Heart right ventricle (tissue), 16 donors: ENCODE measurements around the gene IQGAP2. TPM values are rescaled to one million over a fixed set of nuclear protein-coding genes. Genes with fewer than 3 reads are reported as not detected.

Experiments
- ATAC-seq, 8 donors: fragments of 200-7000 bp; cut with Tn5 transposase; one replicate each; pipeline ENCODE4 v1.9.1; 2020; ENCODE audit warnings: mild to moderate bottlenecking in 8 of 8, moderate library complexity in 8 of 8, moderate number of reproducible peaks in 1 of 8
- DNase-seq, 2 donors: peaks; one replicate each; pipeline ENCODE4 v3.0.0-alpha.2; 2020
- H3K27ac ChIP-seq, 10 donors: fragments of 200-600 bp; sonication (generic) in 2 of 10; one replicate each; pipeline versions ENCODE4 v1.5.0 to v1.8.0; 2020 to 2022; ENCODE audit warnings: mild to moderate bottlenecking in 3 of 10
- H3K27me3 ChIP-seq, 7 donors: fragments of 200-600 bp; one replicate each; pipeline ENCODE4 v1.8.0; 2021 to 2022; ENCODE audit warnings: mild to moderate bottlenecking in 2 of 7
- H3K36me3 ChIP-seq, 9 donors: fragments of 200-600 bp; sonication (generic) in 1 of 9; one replicate each; pipeline versions ENCODE4 v1.5.0 to v1.8.0; 2020 to 2022; ENCODE audit warnings: mild to moderate bottlenecking in 2 of 9
- H3K4me1 ChIP-seq, 9 donors: fragments of 200-600 bp; sonication (generic) in 1 of 9; one replicate each; pipeline versions ENCODE4 v1.5.0 to v1.8.0; 2020 to 2022; ENCODE audit warnings: mild to moderate bottlenecking in 4 of 9
- H3K4me3 ChIP-seq, 10 donors: fragments of 200-600 bp; sonication (generic) in 2 of 10; one replicate each; pipeline versions ENCODE4 v1.5.0 to v1.8.0; 2020 to 2022; ENCODE audit warnings: mild to moderate bottlenecking in 7 of 10, moderate library complexity in 2 of 10
- H3K9me3 ChIP-seq, 11 donors: fragments of 200-600 bp in 10 of 11; sonication (generic) in 2 of 11; one replicate each; pipeline versions ENCODE4 v1.5.0 to v1.8.0; 2013 to 2022; ENCODE audit warnings: mild to moderate bottlenecking in 2 of 11, control low read depth in 1 of 11, moderate library complexity in 1 of 11
- WGBS, 2 donors: extraction: QIAGEN DNeasy Blood & Tissue Kit; methylation state at CpG; one replicate each; pipeline ENCODE4 v1.1.7; 2013; ENCODE audit warnings: inconsistent platforms in 1 of 2; 5-methylcytosine and 5-hydroxymethylcytosine counted together
- intact Hi-C, 10 donors: fragments of 100-400 bp; cut with DNase I; formaldehyde crosslinking; loops; one replicate each; pipeline versions ENCODE4 v1.11.1 to v1.14.2; 2022
- polyA plus RNA-seq, 2 donors: library from polyadenylated mRNA; stranded (reverse); fragments of 200-250 nt; gene quantifications; one replicate each; pipeline ENCODE4 v1.2.3, GENCODE V29; 2013
- total RNA-seq, 10 donors: library from RNA; stranded (reverse); fragmentation: NEBNext Ultra II Directional in 3 of 10; extraction: Animal tissue kit (Norgen Biotek cat#: 25700) in 3 of 10; gene quantifications; one replicate each; pipeline versions ENCODE4 v1.2.1 to v1.2.4, GENCODE V29; 2021 to 2023
- TF ChIP-seq, protein P1 (sequence below), 9 donors: fragments of 200-600 bp; sonication (generic) in 2 of 9; IDR thresholded peaks; one replicate each; pipeline versions ENCODE4 v1.5.0 to v1.8.0; 2021 to 2022; ENCODE audit warnings: antibody characterized with exemption in 9 of 9, mild to moderate bottlenecking in 5 of 9, moderate library complexity in 1 of 9
- donor health status: Arrhythmogenic right ventricular cardiomyopathy.
- donor health status: ischemic (EF 13 %, LVEDD 7.1; RV severe dilation, severe dysfunction).
- donor health status: healthy with polysubstance abuse.
- donor health status: DM: no; HTN: yes; CAD: no.
- donor health status: DM: no; HTN: no; CAD: no.
- donor health status: ischemic (EF 25% LVEDD 6.9; RV normal size, moderate dysfunction).
- donor health status: ischemic (EF 25% LVEDD 5.7; RV mildly dilated, moderate dysfunction).
- donor health status: healthy.
- donor health status: DM: yes; HTN: yes; CAD: no.
- donor health status: Ischemic cardiomyopathy.
- donor health status: ischemic (EF 35%, LVEDD 5.7; RV mildly dilated, moderate dysfunction).
- donor health status: nonischemic (EF 11% LVEDD 7.7; RV severe dilation, severe dysfunction).
- donor health status: DM: yes; HTN: yes; CAD: no.
- donor health status: PGD.
- donor health status: ischemic (EF 29% LVEDD 5.4; RV normal size, mild dysfunction).
- donor health status: nonischemic (EF 23%, LVEDD 6.1; RV moderate dilation, normal function).

The IQGAP2 gene
- total and polyA plus RNA-seq, 12 donors = 2.5 to 22.3 (median 5.0) TPM

DNA sequence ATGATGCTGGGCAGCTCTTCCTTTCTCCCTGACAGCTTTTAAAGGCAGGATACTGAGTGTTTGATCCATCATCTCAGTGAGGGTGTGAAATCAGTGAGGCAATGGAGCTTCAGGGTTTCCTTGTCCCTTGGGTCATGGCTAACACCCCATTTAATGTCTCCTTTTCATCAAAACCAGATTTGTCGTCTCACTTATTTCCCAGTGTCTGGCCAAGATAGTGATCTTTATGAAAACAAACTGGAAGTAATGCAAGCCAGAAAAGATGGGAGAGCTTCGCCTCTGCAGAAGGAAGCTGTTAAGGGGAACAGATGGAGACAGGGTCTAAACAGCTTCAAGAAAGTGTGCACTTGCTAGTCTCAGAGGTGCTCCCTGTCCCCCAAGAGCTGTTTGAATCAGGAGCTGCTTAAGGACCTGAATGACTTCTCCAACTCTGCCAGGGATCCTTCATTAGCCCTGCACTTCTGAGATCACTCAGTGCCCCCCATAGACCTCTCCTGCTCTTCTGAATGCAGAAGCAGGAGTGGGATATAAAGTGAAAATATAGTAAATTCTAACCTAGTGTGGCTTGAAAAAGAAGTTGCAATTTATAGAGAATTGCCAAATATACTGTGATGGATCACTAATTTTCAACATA, 124.0 kb downstream of the IQGAP2 start:
- Histone ChIP-seq H3K27me3 (no peaks in the 10 kb centered on the region), H3K9me3 (no peaks in the 10 kb centered on the region), H3K4me3 (no peak overlapping the region), H3K4me1 (peaks cover 0 to 3% (median 0%) of the 10 kb centered on the region in 9 donors), H3K36me3 (no peaks in the 10 kb centered on the region), H3K27ac (no peak overlapping the region)
- TF ChIP-seq, protein P1, sequence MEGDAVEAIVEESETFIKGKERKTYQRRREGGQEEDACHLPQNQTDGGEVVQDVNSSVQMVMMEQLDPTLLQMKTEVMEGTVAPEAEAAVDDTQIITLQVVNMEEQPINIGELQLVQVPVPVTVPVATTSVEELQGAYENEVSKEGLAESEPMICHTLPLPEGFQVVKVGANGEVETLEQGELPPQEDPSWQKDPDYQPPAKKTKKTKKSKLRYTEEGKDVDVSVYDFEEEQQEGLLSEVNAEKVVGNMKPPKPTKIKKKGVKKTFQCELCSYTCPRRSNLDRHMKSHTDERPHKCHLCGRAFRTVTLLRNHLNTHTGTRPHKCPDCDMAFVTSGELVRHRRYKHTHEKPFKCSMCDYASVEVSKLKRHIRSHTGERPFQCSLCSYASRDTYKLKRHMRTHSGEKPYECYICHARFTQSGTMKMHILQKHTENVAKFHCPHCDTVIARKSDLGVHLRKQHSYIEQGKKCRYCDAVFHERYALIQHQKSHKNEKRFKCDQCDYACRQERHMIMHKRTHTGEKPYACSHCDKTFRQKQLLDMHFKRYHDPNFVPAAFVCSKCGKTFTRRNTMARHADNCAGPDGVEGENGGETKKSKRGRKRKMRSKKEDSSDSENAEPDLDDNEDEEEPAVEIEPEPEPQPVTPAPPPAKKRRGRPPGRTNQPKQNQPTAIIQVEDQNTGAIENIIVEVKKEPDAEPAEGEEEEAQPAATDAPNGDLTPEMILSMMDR (IDR thresholded peaks at IDR 0.05) = no peak
- DNase-seq (no peak), ATAC-seq (no peak)
- intact Hi-C loops = no loop called here
- 49 to 56% methylated on average over 2 of the region's 2 CpGs for WGBS, 2 donors

DNA sequence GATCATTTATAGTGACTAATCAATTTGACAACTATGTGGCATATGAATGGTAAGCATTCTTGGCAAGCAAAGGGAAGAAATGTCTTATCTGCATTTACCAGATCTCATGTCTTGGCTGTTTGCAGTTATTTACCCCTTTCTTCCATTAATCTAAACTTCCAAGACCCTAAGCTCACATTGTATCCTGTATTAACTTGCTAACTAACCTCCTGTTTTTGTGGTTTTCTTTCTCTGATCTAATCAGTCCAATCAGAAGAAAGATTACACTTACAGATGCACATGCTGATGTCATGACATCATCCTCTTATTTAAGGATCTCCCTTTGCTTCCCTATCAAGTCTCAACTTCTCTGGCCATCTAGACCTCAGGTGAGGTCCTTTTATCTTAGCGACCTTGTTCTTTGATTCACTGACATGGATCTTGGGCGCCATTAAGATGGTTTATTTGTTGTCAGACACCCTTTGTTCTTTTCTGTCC, 124.6 kb downstream of the IQGAP2 start:
- no peaks in the 10 kb centered on the region for H3K36me3 ChIP-seq
- DNase-seq = no peak
- no peaks in the 10 kb centered on the region for H3K27me3 ChIP-seq
- no peak for ATAC-seq
- H3K9me3 ChIP-seq = no peaks in the 10 kb centered on the region
- H3K27ac ChIP-seq = no peak overlapping the region
- intact Hi-C loops = no loop called here
- no peak overlapping the region for H3K4me3 ChIP-seq
- peaks cover 0 to 3% (median 0%) of the 10 kb centered on the region in 9 donors for H3K4me1 ChIP-seq
- TF ChIP-seq, protein P1 (IDR thresholded peaks at IDR 0.05) = no peak
- 80 to 82% methylated on average over 2 of the region's 2 CpGs for WGBS, 2 donors

DNA sequence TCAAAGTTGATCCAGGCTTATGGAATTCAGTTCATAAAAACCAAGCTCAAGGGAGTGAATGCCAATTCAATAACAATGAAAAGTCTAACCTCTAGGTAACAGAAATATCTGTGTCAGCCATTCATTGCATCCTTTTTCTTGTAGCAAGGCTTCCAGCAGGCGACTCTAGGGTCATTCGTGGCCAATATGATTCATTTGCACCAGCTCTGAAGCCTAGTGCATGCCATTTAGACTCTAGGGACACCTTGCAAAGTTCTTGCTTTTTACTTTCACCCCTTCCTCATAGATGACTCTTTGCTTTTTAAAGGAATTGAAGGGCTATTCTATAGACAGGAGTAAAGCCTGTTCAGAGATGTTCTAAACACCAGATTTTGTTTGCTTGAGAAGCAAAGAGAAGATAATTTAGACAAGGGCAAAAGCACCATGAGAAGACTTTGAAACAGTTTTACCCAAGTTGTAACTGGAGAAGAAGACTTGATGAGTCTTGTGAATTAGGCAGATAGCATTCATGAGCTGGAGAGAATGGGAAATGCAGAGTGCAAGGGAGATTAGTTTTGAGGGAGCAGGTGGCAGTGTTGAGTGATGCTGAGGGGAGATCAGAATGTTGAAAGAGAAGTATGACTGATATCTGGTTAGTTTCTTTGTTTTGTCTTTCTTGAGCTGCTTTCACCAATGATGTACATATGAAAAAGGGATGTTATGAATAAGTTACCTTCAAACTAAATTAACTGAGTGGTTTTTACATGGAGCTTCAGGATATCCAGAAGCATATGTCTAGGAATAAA, 125.7 kb downstream of the IQGAP2 start:
- WGBS, 2 donors = 87% methylated on average over 2 of the region's 2 CpGs
- H3K27ac ChIP-seq = no peak overlapping the region
- no peak for DNase-seq

More for the DNA sequence above, 125.7 kb downstream of the IQGAP2 start:
- Histone ChIP-seq H3K36me3 (no peaks in the 10 kb centered on the region), H3K4me3 (no peak overlapping the region), H3K27me3 (no peaks in the 10 kb centered on the region), H3K9me3 (no peaks in the 10 kb centered on the region), H3K4me1 (peaks cover 0 to 3% (median 0%) of the 10 kb centered on the region in 9 donors)
- intact Hi-C loops = no loop called here
- TF ChIP-seq, protein P1 (IDR thresholded peaks at IDR 0.05) = no peak
- no peak for ATAC-seq
